Effector memory CD8-positive, alpha-beta T cell (primary cell): ENCODE results near the gene LTB4R.

Experiments used
- ATAC-seq: fragments of 150-1000 bp; cut with Tn5 transposase; replicated peaks from 2 replicates; pipeline ENCODE4 v1.10.0; 2021; ENCODE audit warnings: mild to moderate bottlenecking, moderate library complexity
- DNase-seq, 3 experiments: peaks; one replicate each; pipeline ENCODE4 v3.0.0; 2021
- H3K27ac Mint-ChIP-seq, 2 donors: one replicate each; pipeline ENCODE4 v1.8.0; 2022; ENCODE audit warnings: mild to moderate bottlenecking in 2 of 2, mixed read lengths in 2 of 2, moderate library complexity in 2 of 2
- H3K27me3 Mint-ChIP-seq, 2 donors: one replicate each; pipeline ENCODE4 v1.8.0; 2022; ENCODE audit warnings: mixed read lengths in 2 of 2
- H3K36me3 Mint-ChIP-seq: one replicate; pipeline ENCODE4 v1.8.0; 2022; ENCODE audit warnings: mild to moderate bottlenecking, moderate library complexity, mixed read lengths; ENCODE audit not compliant: insufficient read depth
- H3K4me1 Mint-ChIP-seq, 2 donors: one replicate each; pipeline ENCODE4 v1.8.0; 2022; ENCODE audit warnings: low read depth in 2 of 2, mixed read lengths in 2 of 2
- H3K4me3 Mint-ChIP-seq, 2 donors: one replicate each; pipeline ENCODE4 v1.8.0; 2022; ENCODE audit warnings: mild to moderate bottlenecking in 2 of 2, mixed read lengths in 2 of 2, moderate library complexity in 2 of 2
- H3K9me3 Mint-ChIP-seq, 2 donors: one replicate each; pipeline ENCODE4 v1.8.0; 2022; ENCODE audit warnings: mixed read lengths in 2 of 2
- total RNA-seq, 9 experiments: gene quantifications; one replicate each; lab custom pipeline; 2026; lab: John Stamatoyannopoulos, UW

The LTB4R gene
- total RNA-seq: 12.3 to 58.3 (median 26.3) reads per million in 9 experiments

- Mint-ChIP-seq H3K36me3 (peaks cover 53% of the 10 kb centered on the region), H3K9me3 (no peaks in the 10 kb centered on the region), H3K4me1 (peaks cover 65 to 67% of the 10 kb centered on the region in 2 donors), H3K4me3 (peak within 1 kb of the TSS; percentile 81 to 87), H3K27ac (peak within 1 kb of the TSS; percentile 80 to 94), H3K27me3 (no peaks in the 10 kb centered on the region)
- peak; percentile 77 for ATAC-seq
- peak; percentile 70 to 77 (median 75) for DNase-seq
Measured at GRCh38 chr14:24310646-24311604, at the start of gene LTB4R. Gene LTB4R (plus strand): TSS chr14:24311502. CDS start chr14:24315652, 4,150 bp downstream.

- no peak for DNase-seq
- peaks cover 2 to 3% of the 10 kb centered on the region in 2 donors for H3K4me1 Mint-ChIP-seq
- no peak overlapping the region for H3K4me3 Mint-ChIP-seq
- H3K27ac Mint-ChIP-seq: no peak overlapping the region
- H3K27me3 Mint-ChIP-seq: no peaks in the 10 kb centered on the region
- no peak for ATAC-seq
- H3K9me3 Mint-ChIP-seq: no peaks in the 10 kb centered on the region
- H3K36me3 Mint-ChIP-seq: peaks cover 15% of the 10 kb centered on the region
Measured at GRCh38 chr14:24261969-24262327, 49.4 kb upstream of the LTB4R start.

GRCh38 chr14:24262821-24263733 lies 48.2 kb upstream of the LTB4R start, which contains the start of gene TGM1:
Gene TGM1 (minus strand): TSS chr14:24263177. CDS start chr14:24262352, 825 bp downstream.
- no peaks in the 10 kb centered on the region for H3K27me3 Mint-ChIP-seq
- H3K9me3 Mint-ChIP-seq: no peaks in the 10 kb centered on the region
- peak within 1 kb of the TSS in 1 of 2 donors; percentile 29 for H3K27ac Mint-ChIP-seq
- no peak for ATAC-seq
- H3K4me3 Mint-ChIP-seq: no peak within 1 kb of the TSS
- no peak for DNase-seq
- H3K4me1 Mint-ChIP-seq: peaks cover 6 to 8% of the 10 kb centered on the region in 2 donors
- H3K36me3 Mint-ChIP-seq: peaks cover 18% of the 10 kb centered on the region

- DNase-seq (no peak), ATAC-seq (no peak)
- Mint-ChIP-seq H3K36me3 (peaks cover 24% of the 10 kb centered on the region), H3K27ac (no peak overlapping the region), H3K9me3 (no peaks in the 10 kb centered on the region), H3K4me1 (peaks cover 6 to 8% of the 10 kb centered on the region in 2 donors), H3K4me3 (no peak overlapping the region), H3K27me3 (no peaks in the 10 kb centered on the region)
Measured at GRCh38 chr14:24263848-24264247, 47.5 kb upstream of the LTB4R start.

- no peak for DNase-seq
- no peak overlapping the region for H3K4me3 Mint-ChIP-seq
- H3K36me3 Mint-ChIP-seq: peaks cover 28% of the 10 kb centered on the region
- no peak overlapping the region for H3K27ac Mint-ChIP-seq
- no peaks in the 10 kb centered on the region for H3K9me3 Mint-ChIP-seq
- peaks cover 7 to 9% of the 10 kb centered on the region in 2 donors for H3K4me1 Mint-ChIP-seq
- no peak for ATAC-seq
- H3K27me3 Mint-ChIP-seq: no peaks in the 10 kb centered on the region
Measured at GRCh38 chr14:24264298-24264697, 47.0 kb upstream of the LTB4R start.

- Mint-ChIP-seq H3K9me3 (no peaks in the 10 kb centered on the region), H3K4me1 (peaks cover 16 to 21% of the 10 kb centered on the region in 2 donors), H3K4me3 (no peak overlapping the region), H3K36me3 (peaks cover 39% of the 10 kb centered on the region), H3K27me3 (no peaks in the 10 kb centered on the region), H3K27ac (peak overlapping the region; percentile 16 to 63)
- no peak for ATAC-seq
- no peak for DNase-seq
Measured at GRCh38 chr14:24266344-24267244, 44.7 kb upstream of the LTB4R start.

GRCh38 chr14:24267516-24267915 lies 43.8 kb upstream of the LTB4R start:
- Mint-ChIP-seq H3K27ac (peak overlapping the region in 1 of 2 donors; percentile 16), H3K9me3 (no peaks in the 10 kb centered on the region)

GRCh38 chr14:24268225-24268624 lies 43.1 kb upstream of the LTB4R start:
- no peaks in the 10 kb centered on the region for H3K27me3 Mint-ChIP-seq
- peaks cover 24 to 34% of the 10 kb centered on the region in 2 donors for H3K4me1 Mint-ChIP-seq
- ATAC-seq (no peak), DNase-seq (no peak)
- H3K9me3 Mint-ChIP-seq: no peaks in the 10 kb centered on the region
- no peak overlapping the region for H3K4me3 Mint-ChIP-seq
- H3K36me3 Mint-ChIP-seq: peaks cover 36% of the 10 kb centered on the region
- H3K27ac Mint-ChIP-seq: no peak overlapping the region

More at GRCh38 chr14:24267516-24267915, 43.8 kb upstream of the LTB4R start:
- no peaks in the 10 kb centered on the region for H3K27me3 Mint-ChIP-seq
- peaks cover 23 to 30% of the 10 kb centered on the region in 2 donors for H3K4me1 Mint-ChIP-seq
- ATAC-seq: no peak
- peaks cover 38% of the 10 kb centered on the region for H3K36me3 Mint-ChIP-seq
- no peak overlapping the region for H3K4me3 Mint-ChIP-seq
- no peak for DNase-seq

GRCh38 chr14:24269368-24269767 lies 41.9 kb upstream of the LTB4R start:
- no peak overlapping the region for H3K27ac Mint-ChIP-seq
- peaks cover 36% of the 10 kb centered on the region for H3K36me3 Mint-ChIP-seq
- no peak for DNase-seq
- ATAC-seq: no peak
- H3K27me3 Mint-ChIP-seq: no peaks in the 10 kb centered on the region
- peak overlapping the region in 1 of 2 donors; percentile 18 for H3K4me3 Mint-ChIP-seq
- peaks cover 24 to 34% of the 10 kb centered on the region in 2 donors for H3K4me1 Mint-ChIP-seq
- no peaks in the 10 kb centered on the region for H3K9me3 Mint-ChIP-seq

GRCh38 chr14:24269910-24270536 lies 41.3 kb upstream of the LTB4R start:
- H3K4me3 Mint-ChIP-seq: peak overlapping the region; percentile 83 to 93
- no peaks in the 10 kb centered on the region for H3K27me3 Mint-ChIP-seq
- peaks cover 24 to 34% of the 10 kb centered on the region in 2 donors for H3K4me1 Mint-ChIP-seq
- H3K36me3 Mint-ChIP-seq: peaks cover 34% of the 10 kb centered on the region
- H3K27ac Mint-ChIP-seq: peak overlapping the region in 1 of 2 donors; percentile 94
- no peaks in the 10 kb centered on the region for H3K9me3 Mint-ChIP-seq
- DNase-seq (no peak), ATAC-seq (no peak)

GRCh38 chr14:24270537-24271133 lies 40.7 kb upstream of the LTB4R start:
- no peaks in the 10 kb centered on the region for H3K9me3 Mint-ChIP-seq
- ATAC-seq (peak; percentile 2), DNase-seq (no peak)
- peaks cover 24 to 34% of the 10 kb centered on the region in 2 donors for H3K4me1 Mint-ChIP-seq
- peak overlapping the region; percentile 83 to 93 for H3K4me3 Mint-ChIP-seq
- H3K27ac Mint-ChIP-seq: peak overlapping the region; percentile 80 to 94
- H3K36me3 Mint-ChIP-seq: peaks cover 34% of the 10 kb centered on the region
- no peaks in the 10 kb centered on the region for H3K27me3 Mint-ChIP-seq
